Naive thymus-derived CD8-positive, alpha-beta T cell (primary cell): Measurements from ENCODE around the gene COL6A3. TPM values are rescaled to one million over a fixed set of nuclear protein-coding genes. Genes with fewer than 3 reads are reported as not detected.
"Not testable (repeated sequence)": the region's sequence is repeated elsewhere in the genome, so short reads cannot be mapped to it uniquely, and the experiment has no call there.

Experiments used
- ATAC-seq, 2 donors: fragments of 150-1000 bp; cut with Tn5 transposase in 1 of 2; sonication (Bioruptor Pico), chemical (Tn5 transposase) in 1 of 2; 1 replicate in 1 of 2; 2 replicates in 1 of 2; pipeline ENCODE4 v1.10.0; 2021; ENCODE audit warnings: mild to moderate bottlenecking in 2 of 2, moderate library complexity in 2 of 2
- POLR2A ChIA-PET: fragments of 350-600 bp; sonication (Branson Sonifier 250); formaldehyde crosslinking; loops from one replicate; lab custom pipeline; 2021; ENCODE audit warnings: antibody characterized with exemption; lab: Charles Lee
- DNase-seq, 10 donors: peaks; one replicate each; pipeline versions ENCODE4 v3.0.0 to v3.0.0-alpha.2; 2020 to 2022
- H3K27ac Mint-ChIP-seq, 10 donors: one replicate each; pipeline ENCODE4 v1.8.0; 2020 to 2022; ENCODE audit warnings: mild to moderate bottlenecking in 10 of 10, mixed read lengths in 10 of 10, moderate library complexity in 4 of 10, inconsistent platforms in 1 of 10
- H3K27me3 Mint-ChIP-seq, 5 donors: one replicate each; pipeline ENCODE4 v1.8.0; 2021 to 2022; ENCODE audit warnings: mixed read lengths in 5 of 5
- H3K36me3 Mint-ChIP-seq, 3 donors: one replicate each; pipeline ENCODE4 v1.8.0; 2020 to 2022; ENCODE audit warnings: mixed read lengths in 3 of 3, mild to moderate bottlenecking in 2 of 3, inconsistent platforms in 1 of 3
- H3K4me1 Mint-ChIP-seq, 4 donors: one replicate each; pipeline ENCODE4 v1.8.0; 2021 to 2022; ENCODE audit warnings: mixed read lengths in 4 of 4
- H3K4me3 Mint-ChIP-seq, 10 donors: one replicate each; pipeline ENCODE4 v1.8.0; 2020 to 2022; ENCODE audit warnings: mild to moderate bottlenecking in 10 of 10, mixed read lengths in 10 of 10, moderate library complexity in 6 of 10, inconsistent platforms in 1 of 10
- H3K9me3 Mint-ChIP-seq, 9 donors: one replicate each; pipeline ENCODE4 v1.8.0; 2020 to 2022; ENCODE audit warnings: mixed read lengths in 9 of 9, mild to moderate bottlenecking in 3 of 9, inconsistent platforms in 1 of 9, moderate library complexity in 1 of 9
- polyA plus RNA-seq, 3 donors: library from polyadenylated mRNA; unstranded; fragments of 300-500 nt; fragmentation: Illumina TruSeq; gene quantifications; one replicate each; pipeline ENCODE4 v1.2.3, GENCODE V29; 2021
- total RNA-seq, 8 experiments: library from RNA in 2 of 8; stranded (reverse) in 2 of 8; gene quantifications; one replicate each; pipeline ENCODE4 v1.2.3 and lab custom pipeline; 2021 to 2026

Gene COL6A3
- total and polyA plus RNA-seq, 5 experiments from 2014 or later: 0.95 to 4.1 (median 2.0) TPM

DNA sequence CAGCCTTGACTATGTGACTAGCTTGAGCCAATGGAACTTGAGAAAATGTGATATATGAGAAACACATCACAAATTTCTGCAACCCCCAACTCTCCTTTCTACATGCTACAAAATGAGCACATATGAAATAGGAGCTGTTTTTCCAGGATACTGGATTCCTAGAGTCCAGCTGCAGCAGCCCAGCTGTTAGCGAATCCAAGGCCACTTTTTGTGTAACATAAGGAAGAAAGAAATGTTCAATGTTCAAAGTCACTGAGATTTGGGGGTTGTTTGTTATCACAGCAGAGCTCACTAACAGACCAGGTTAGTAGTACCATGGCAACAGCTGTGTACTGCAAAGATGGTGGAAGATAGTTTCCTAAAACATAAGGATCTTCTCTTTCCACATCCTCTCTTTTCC, 12.6 kb upstream of the COL6A3 start:
- Mint-ChIP-seq H3K36me3 (peaks cover 0 to 2% (median 2%) of the 10 kb centered on the region in 3 donors), H3K9me3 (no peaks in the 10 kb centered on the region), H3K4me3 (peak overlapping the region in 1 of 10 donors; percentile 66), H3K27me3 (no peaks in the 10 kb centered on the region), H3K4me1 (peaks cover 25 to 87% (median 68%) of the 10 kb centered on the region in 4 donors), H3K27ac (peak overlapping the region in 3 of 10 donors; percentile 21 to 52 (median 28))
- POLR2A ChIA-PET: interaction anchor here (1.1 to 3.8 kb wide), 4 partner anchors 8 to 48 kb away, joined by 3 to 37 read pairs (median 4); no protein-coding TSS in a partner anchor
- ATAC-seq (no peak), DNase-seq (no peak)

DNA sequence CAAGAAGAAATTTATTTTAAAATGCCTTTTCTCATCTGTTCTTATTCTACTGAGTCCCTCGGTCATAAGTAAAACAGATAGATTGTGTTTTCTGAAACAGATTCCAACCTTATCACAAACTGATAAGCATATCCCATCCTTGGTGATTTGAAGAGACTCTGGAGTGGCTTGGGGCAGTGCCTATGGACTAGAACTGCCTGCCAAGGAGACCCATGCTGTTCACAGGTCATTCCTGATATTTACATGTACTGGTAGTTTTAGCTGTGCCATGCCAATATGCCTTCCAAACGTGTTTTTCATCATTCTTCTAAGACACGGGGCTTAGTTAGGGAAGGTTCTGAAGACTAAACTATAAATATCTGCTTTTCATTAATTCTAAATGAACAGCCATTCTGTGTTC, 11.4 kb upstream of the COL6A3 start:
- Mint-ChIP-seq H3K4me1 (peaks cover 26 to 80% (median 64%) of the 10 kb centered on the region in 4 donors), H3K27me3 (peaks cover 0 to 2% (median 0%) of the 10 kb centered on the region in 5 donors), H3K9me3 (no peaks in the 10 kb centered on the region), H3K4me3 (no peak overlapping the region), H3K27ac (peak overlapping the region in 3 of 10 donors; percentile 21 to 71 (median 59)), H3K36me3 (peaks cover 0 to 2% (median 2%) of the 10 kb centered on the region in 3 donors)
- DNase-seq: no peak
- ATAC-seq: no peak
- POLR2A ChIA-PET: interaction anchor here (1.4 kb wide), 1 partner anchor 13 kb away, joined by 4 read pairs; no protein-coding TSS in a partner anchor

DNA sequence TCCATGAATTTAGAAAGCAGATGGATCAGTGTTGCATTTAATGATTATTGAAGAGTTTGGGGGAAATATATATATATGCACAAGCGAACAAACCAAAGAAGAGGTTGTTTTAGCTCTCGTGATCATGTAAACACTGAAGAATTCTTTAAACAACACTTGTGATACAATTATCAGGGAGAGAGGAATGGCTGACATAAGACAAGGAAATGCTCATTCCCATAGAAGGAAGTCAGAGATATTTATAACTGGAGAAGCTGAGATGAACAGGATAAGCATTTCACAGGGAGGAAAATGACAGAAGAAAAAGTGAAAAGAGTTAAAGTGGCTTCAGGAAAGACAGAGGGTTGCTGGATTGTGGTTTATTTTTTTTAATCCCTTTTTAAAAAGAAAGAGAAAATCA, 10.6 kb upstream of the COL6A3 start:
- Mint-ChIP-seq H3K36me3 (peaks cover 0 to 3% (median 2%) of the 10 kb centered on the region in 3 donors), H3K4me1 (peaks cover 25 to 72% (median 57%) of the 10 kb centered on the region in 4 donors), H3K27ac (peak overlapping the region in 3 of 10 donors; percentile 6 to 74 (median 36)), H3K27me3 (peaks cover 0 to 2% (median 0%) of the 10 kb centered on the region in 5 donors), H3K9me3 (no peaks in the 10 kb centered on the region), H3K4me3 (no peak overlapping the region)
- DNase-seq (no peak), ATAC-seq (no peak)
- POLR2A ChIA-PET: interaction anchor here (0.6 to 5.9 kb wide), 3 partner anchors 10 to 162 kb away, joined by 3 to 65 read pairs (median 59); no protein-coding TSS in a partner anchor

DNA sequence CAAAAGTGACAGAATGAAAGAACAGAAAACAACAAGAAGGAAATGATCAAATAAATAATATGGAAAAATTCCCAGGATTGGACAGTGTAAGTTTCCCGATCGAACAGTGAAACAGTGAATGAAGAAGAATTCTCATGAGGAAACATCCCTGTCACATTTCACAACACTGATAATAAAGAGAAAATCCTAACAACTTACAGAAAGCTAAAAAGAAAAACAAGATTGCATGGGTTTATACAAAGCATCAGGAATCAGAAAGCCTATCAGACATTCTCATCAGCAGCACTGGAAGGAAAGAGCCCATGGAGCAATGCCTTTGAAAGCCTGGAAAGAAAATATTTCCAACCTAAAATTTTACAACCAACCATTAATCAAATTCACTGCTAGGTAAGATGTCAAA, 9.9 kb upstream of the COL6A3 start:
- Mint-ChIP-seq H3K36me3 (peaks cover 0 to 5% (median 2%) of the 10 kb centered on the region in 3 donors), H3K4me3 (no peak overlapping the region), H3K4me1 (peaks cover 25 to 66% (median 51%) of the 10 kb centered on the region in 4 donors), H3K9me3 (no peaks in the 10 kb centered on the region), H3K27ac (peak overlapping the region in 2 of 10 donors; percentile 36 to 53), H3K27me3 (peaks cover 0 to 2% (median 0%) of the 10 kb centered on the region in 5 donors)
- ATAC-seq: no peak
- no peak for DNase-seq
- POLR2A ChIA-PET: interaction anchor here (0.6 to 5.9 kb wide), 3 partner anchors 10 to 163 kb away, joined by 3 to 65 read pairs (median 59); no protein-coding TSS in a partner anchor

DNA sequence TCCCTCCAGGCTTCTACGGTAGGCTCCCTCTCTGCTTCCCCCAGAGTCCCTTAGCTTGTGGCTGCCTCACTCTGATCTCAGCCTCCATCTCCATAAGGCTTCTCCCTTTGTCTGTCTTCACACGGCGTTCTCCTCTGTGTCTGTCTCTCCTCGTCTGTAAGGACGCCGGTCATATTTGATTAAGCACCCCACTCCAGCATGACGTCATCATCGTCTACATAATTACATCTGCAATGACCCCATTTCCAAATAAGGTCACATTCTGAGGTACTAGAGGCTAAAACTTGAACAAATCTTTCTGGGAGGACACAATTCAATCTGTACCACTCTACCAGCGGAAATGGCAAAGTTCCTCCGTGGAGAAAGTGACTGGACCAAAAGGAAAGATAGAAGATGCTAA, 8.3 kb upstream of the COL6A3 start:
- peaks cover 0 to 2% (median 0%) of the 10 kb centered on the region in 5 donors for H3K27me3 Mint-ChIP-seq
- peaks cover 15 to 50% (median 35%) of the 10 kb centered on the region in 4 donors for H3K4me1 Mint-ChIP-seq
- DNase-seq (no peak), ATAC-seq (no peak)
- peaks cover 0 to 7% (median 2%) of the 10 kb centered on the region in 3 donors for H3K36me3 Mint-ChIP-seq
- H3K27ac Mint-ChIP-seq: peak overlapping the region in 6 of 10 donors; percentile 13 to 91 (median 60)
- peak overlapping the region in 8 of 10 donors; percentile 1 to 81 (median 30) for H3K4me3 Mint-ChIP-seq
- H3K9me3 Mint-ChIP-seq: no peaks in the 10 kb centered on the region
- POLR2A ChIA-PET: interaction anchor here (1.3 to 5.9 kb wide), 7 partner anchors 8 to 54 kb away, joined by 3 to 65 read pairs (median 9); no protein-coding TSS in a partner anchor

DNA sequence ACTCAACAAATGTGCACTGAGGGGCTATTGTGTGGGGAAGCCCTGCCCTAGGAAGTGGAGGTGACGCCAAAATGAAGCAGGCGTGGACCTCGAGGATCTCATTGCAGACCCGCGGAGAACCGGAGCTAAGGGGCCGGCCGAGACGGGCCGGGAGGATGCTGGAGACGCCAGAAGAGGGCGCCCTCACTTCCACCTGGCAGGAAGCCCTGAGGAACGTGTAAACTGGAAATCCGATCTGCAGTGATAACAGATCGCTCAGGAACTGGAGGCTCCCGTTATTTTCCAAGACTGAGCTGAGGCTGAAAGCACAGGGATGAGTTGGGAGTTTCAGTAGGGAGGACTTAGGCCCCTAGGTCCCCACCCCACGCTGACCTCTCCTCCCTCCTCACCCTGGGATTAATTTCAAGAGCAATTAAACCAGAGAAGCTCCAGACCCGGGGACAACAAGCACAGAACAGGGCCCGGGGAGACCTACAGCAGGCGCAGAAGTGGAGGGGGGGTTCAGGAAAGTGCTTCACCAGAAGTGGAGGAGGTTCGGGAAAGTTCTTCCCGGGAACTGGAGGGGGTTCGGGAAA, 7.7 kb upstream of the COL6A3 start:
- Mint-ChIP-seq H3K4me1 (peaks cover 13 to 43% (median 30%) of the 10 kb centered on the region in 4 donors), H3K27ac (peak overlapping the region; percentile 57 to 91 (median 86))

DNA sequence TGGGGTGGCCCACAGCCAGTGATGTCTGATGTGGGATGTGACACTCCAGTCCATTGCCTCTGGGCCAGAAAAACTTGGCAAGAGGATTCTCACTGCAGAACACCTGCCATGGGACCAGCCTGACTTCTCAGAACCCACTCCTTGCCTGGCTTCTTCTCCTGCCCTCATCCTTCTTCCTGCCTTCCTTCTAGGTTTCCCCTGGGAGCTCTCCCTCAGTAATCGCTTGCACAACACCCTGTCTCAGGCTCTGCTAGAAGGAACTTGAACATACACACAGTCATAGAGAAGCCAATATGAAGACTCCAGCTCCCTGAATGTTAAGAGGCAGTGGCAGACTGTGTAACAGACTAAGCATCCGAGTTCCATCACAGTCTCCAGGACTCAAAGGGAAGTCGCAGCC, 4.3 kb upstream of the COL6A3 start:
- ATAC-seq (no peak), DNase-seq (no peak)
- POLR2A ChIA-PET: interaction anchor here (0.9 to 5.9 kb wide), 3 partner anchors 16 to 55 kb away, joined by 3 to 65 read pairs (median 4); no protein-coding TSS in a partner anchor
- H3K9me3 Mint-ChIP-seq: no peaks in the 10 kb centered on the region
- H3K36me3 Mint-ChIP-seq: peaks cover 0 to 7% (median 5%) of the 10 kb centered on the region in 3 donors
- H3K27ac Mint-ChIP-seq: no peak overlapping the region
- no peak overlapping the region for H3K4me3 Mint-ChIP-seq
- H3K27me3 Mint-ChIP-seq: peaks cover 0 to 9% (median 0%) of the 10 kb centered on the region in 5 donors
- H3K4me1 Mint-ChIP-seq: peaks cover 8 to 20% (median 13%) of the 10 kb centered on the region in 4 donors

More for the DNA sequence above, 7.7 kb upstream of the COL6A3 start:
- Mint-ChIP-seq H3K36me3 (peaks cover 0 to 4% (median 2%) of the 10 kb centered on the region in 3 donors), H3K9me3 (no peaks in the 10 kb centered on the region), H3K4me3 (peak overlapping the region; percentile 38 to 81 (median 74)), H3K27me3 (peaks cover 0 to 2% (median 0%) of the 10 kb centered on the region in 5 donors)
- DNase-seq (peak; percentile 59 to 87 (median 76)), ATAC-seq (peak; percentile 89 to 99)
- POLR2A ChIA-PET: interaction anchor here (0.7 to 5.9 kb wide), 10 partner anchors 9 to 820 kb away, joined by 3 to 65 read pairs (median 6); no protein-coding TSS in a partner anchor

DNA sequence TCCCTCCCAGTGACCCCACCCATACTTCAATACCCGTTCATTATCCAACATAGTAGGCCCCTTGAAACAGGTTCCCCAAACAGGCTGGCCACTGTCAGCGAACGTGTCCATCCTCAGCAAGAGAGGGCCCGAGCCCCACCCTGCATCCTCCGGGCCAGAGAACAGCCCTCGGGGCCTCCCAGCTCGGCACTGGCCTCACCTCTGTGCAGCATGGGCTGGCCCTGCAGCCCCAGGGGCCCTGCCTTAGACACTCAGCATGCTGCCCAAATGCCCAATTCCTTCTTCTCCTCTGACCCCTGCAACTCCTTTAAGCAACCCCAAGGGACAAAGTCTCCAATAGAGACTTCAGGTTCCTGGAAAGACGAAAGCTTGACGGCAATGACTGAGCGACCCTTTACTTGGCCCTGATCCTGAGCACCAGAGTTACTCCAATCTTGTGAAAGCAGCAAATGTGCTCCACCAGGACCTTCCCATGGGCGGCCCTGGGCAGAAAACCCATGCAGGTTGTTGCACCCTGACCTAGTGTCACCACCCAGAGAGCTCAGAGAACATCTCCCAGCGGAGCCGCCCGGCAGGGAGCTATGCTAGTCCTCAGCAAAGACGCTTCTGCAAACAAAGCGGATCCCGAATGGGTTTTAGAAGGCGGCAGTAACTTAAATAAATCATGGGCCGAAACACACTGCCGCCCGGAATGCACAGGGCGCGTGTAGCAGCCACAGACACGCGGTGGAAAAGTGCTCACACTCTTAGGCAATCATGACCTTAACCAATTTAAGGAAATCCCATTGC, 782 bp downstream of the COL6A3 start:
- Mint-ChIP-seq H3K4me1 (no peaks in the 10 kb centered on the region), H3K36me3 (peaks cover 0 to 7% (median 2%) of the 10 kb centered on the region in 3 donors), H3K27me3 (peaks cover 0 to 10% (median 0%) of the 10 kb centered on the region in 5 donors), H3K4me3 (no peak overlapping the region), H3K9me3 (no peaks in the 10 kb centered on the region), H3K27ac (no peak overlapping the region)
- ATAC-seq (no peak), DNase-seq (no peak)
- POLR2A ChIA-PET: no interaction called here

DNA sequence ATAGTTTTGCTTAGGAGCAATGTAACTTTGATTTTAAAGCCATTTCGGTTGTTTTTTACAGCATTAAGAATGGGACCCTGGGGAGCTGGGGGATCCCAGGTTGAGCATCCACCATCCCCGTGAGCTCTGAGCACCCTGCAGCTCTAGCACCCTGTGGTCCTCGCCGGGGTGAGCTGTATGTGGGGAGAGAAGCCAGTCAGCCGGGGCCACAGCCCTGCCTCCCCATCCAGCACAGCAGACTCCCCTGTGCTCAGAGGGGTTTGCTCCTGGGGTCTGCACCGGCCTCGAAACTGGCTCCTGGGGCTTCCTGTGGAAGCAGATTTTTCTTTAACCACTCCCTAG, 1.3 kb downstream of the COL6A3 start:
- peaks cover 0 to 7% (median 2%) of the 10 kb centered on the region in 3 donors for H3K36me3 Mint-ChIP-seq
- no peak overlapping the region for H3K4me3 Mint-ChIP-seq
- no peak for DNase-seq
- H3K27ac Mint-ChIP-seq: no peak overlapping the region
- POLR2A ChIA-PET: no interaction called here
- H3K9me3 Mint-ChIP-seq: no peaks in the 10 kb centered on the region
- ATAC-seq: no peak
- H3K27me3 Mint-ChIP-seq: peaks cover 0 to 10% (median 0%) of the 10 kb centered on the region in 5 donors
- H3K4me1 Mint-ChIP-seq: no peaks in the 10 kb centered on the region

DNA sequence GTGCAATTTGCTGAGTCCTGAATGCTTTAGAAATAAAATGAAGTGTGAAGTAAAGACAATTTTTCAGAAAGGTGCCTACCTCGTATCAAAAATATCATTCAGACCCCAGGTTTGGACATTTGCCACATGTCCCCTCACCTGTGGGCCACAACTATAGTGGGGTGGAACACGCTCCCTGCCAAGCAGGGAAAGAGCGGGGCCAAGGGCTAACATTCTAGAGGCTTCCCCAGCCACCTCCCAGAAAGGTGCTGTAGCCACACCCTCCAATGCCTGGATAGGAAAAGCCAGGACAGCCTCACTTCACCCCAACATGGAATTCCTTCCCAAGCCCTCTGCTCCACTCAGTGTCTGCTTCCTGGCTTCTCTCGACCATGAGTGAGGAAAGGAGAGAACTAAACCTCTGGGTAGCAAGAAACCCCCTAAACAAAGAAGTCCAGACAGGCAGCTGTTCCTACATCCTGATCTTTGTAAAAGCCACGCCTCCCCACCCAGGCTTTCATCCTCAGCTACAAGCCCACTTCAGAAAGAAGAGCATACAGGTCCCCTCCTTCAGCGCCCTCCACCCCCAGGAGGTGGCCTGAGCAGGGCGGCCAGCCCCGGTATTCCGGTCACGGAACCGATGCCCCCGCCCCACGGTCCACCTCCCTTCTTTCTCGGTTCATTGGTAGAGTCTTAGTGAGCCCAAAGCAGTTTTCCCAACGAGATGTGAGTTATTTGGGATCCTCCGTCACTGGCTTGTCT, 2.1 kb downstream of the COL6A3 start:
- ATAC-seq: no peak
- no peak overlapping the region for H3K4me3 Mint-ChIP-seq
- DNase-seq: no peak
- POLR2A ChIA-PET: no interaction called here
- peaks cover 0 to 7% (median 2%) of the 10 kb centered on the region in 3 donors for H3K36me3 Mint-ChIP-seq
- H3K27ac Mint-ChIP-seq: no peak overlapping the region
- H3K27me3 Mint-ChIP-seq: peaks cover 0 to 10% (median 0%) of the 10 kb centered on the region in 5 donors
- no peaks in the 10 kb centered on the region for H3K4me1 Mint-ChIP-seq
- H3K9me3 Mint-ChIP-seq: no peaks in the 10 kb centered on the region

DNA sequence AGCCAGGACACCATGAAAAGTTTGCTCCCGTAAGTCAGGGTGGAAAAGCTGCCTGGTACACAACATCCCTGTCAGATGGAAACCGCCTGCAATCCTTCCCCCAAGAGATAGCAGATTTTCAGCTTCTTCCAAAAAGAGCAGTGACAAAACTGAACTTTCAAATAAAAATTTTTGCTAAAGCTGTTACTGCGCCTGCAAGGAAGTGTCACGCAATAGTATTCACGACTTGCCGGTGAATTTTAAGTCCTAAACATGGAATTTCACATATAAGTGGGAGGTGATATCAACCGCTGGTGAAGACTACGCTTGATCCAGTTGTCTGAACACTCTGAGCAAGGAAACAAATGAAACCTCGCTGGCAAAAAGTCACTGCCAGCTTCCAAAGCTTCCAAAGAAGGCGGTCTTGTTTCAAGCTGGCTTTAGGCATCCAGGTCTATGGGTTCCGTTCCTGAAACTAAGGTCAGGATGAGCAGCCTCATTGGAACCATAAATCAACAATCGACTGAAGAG, 2.8 kb downstream of the COL6A3 start:
- POLR2A ChIA-PET: no interaction called here
- no peaks in the 10 kb centered on the region for H3K9me3 Mint-ChIP-seq
- no peak overlapping the region for H3K4me3 Mint-ChIP-seq
- DNase-seq: no peak
- no peaks in the 10 kb centered on the region for H3K4me1 Mint-ChIP-seq
- H3K27ac Mint-ChIP-seq: no peak overlapping the region
- ATAC-seq: no peak
- H3K27me3 Mint-ChIP-seq: peaks cover 0 to 10% (median 0%) of the 10 kb centered on the region in 5 donors
- peaks cover 0 to 7% (median 2%) of the 10 kb centered on the region in 3 donors for H3K36me3 Mint-ChIP-seq

DNA sequence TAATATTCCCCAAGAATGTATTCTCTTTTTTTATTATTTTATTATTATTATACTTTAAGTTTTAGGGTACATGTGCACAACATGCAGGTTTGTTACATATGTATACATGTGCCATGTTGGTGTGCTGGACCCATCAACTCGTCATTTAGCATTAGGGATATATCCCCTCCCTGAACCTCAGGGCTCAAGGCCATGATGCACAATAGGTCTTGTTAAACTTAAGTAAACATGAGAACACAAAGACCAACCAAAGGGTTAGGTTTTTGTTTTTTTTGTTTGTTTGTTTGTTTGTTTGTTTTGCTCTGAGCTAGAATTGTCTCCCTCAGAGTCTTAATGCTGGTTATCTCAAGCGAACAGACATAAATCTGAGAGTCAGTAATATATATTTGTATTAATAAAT, 4.7 kb downstream of the COL6A3 start:
- DNase-seq, H3K27me3 Mint-ChIP-seq, H3K4me1 Mint-ChIP-seq, H3K36me3 Mint-ChIP-seq, ATAC-seq, H3K27ac Mint-ChIP-seq, H3K4me3 Mint-ChIP-seq, H3K9me3 Mint-ChIP-seq, POLR2A ChIA-PET: not testable (repeated sequence)
